Raji (cell line): ENCODE measurements around the gene GRIN2A.

Experiments used
- POLR2A ChIP-seq: IDR thresholded peaks from 2 replicates; pipeline ENCODE4 v1.6.1; 2011; ENCODE audit warnings: low read depth, low read length, control low read depth; ENCODE audit not compliant: insufficient read depth

Gene GRIN2A

GRCh38 chr16:9845661-9846361 is 336.4 kb downstream of the GRIN2A start:
- no peak for TF ChIP-seq POLR2A

- TF ChIP-seq POLR2A = no peak
Measured at GRCh38 chr16:9844361-9844760, 337.9 kb downstream of the GRIN2A start.

GRCh38 chr16:9843424-9844018 is 338.7 kb downstream of the GRIN2A start:
- TF ChIP-seq POLR2A = no peak

GRCh38 chr16:9840761-9841665 is 341.2 kb downstream of the GRIN2A start:
- no peak for TF ChIP-seq POLR2A

- TF ChIP-seq POLR2A = no peak
Measured at GRCh38 chr16:9837481-9837880, 344.7 kb downstream of the GRIN2A start.

- TF ChIP-seq POLR2A = no peak
Measured at GRCh38 chr16:9836118-9836736, 346.0 kb downstream of the GRIN2A start.

- TF ChIP-seq POLR2A = no peak
Measured at GRCh38 chr16:9827062-9827752, 355.0 kb downstream of the GRIN2A start.

GRCh38 chr16:9826656-9827055 is 355.6 kb downstream of the GRIN2A start:
- TF ChIP-seq POLR2A = no peak

GRCh38 chr16:9824200-9825068 is 357.8 kb downstream of the GRIN2A start:
- no peak for TF ChIP-seq POLR2A

GRCh38 chr16:9823510-9823909 is 358.7 kb downstream of the GRIN2A start:
- TF ChIP-seq POLR2A = no peak

- TF ChIP-seq POLR2A = no peak
Measured at GRCh38 chr16:9821970-9822369, 360.3 kb downstream of the GRIN2A start.

GRCh38 chr16:9821331-9821730 is 360.9 kb downstream of the GRIN2A start:
- TF ChIP-seq POLR2A = no peak

- TF ChIP-seq POLR2A = no peak
Measured at GRCh38 chr16:9820476-9821246, 361.6 kb downstream of the GRIN2A start.
